H1 (cell line): ENCODE results near the gene MED16. TPM values are rescaled to one million over a fixed set of nuclear protein-coding genes. Genes with fewer than 3 reads are reported as not detected.

Experiments
- ATF3 ChIP-seq: IDR thresholded peaks from 2 replicates; pipeline ENCODE4 v1.6.1; 2011; ENCODE audit warnings: low read depth, mild to moderate bottlenecking, low read length; ENCODE audit not compliant: insufficient read depth
- BCL11A ChIP-seq, 2 experiments: IDR thresholded peaks; one replicate each; pipeline ENCODE4 v1.6.1; 2011; ENCODE audit warnings: low read depth in 2 of 2, low read length in 2 of 2, mild to moderate bottlenecking in 2 of 2
- NRF1 ChIP-seq: IDR thresholded peaks from 2 replicates; pipeline ENCODE4 v1.6.1; 2011; ENCODE audit warnings: mild to moderate bottlenecking, low read depth, low read length, improper control_type of control experiment
- RFX5 ChIP-seq: IDR thresholded peaks from 2 replicates; pipeline ENCODE4 v1.6.1; 2011; ENCODE audit warnings: low read depth, low read length, improper control_type of control experiment, borderline replicate concordance
- SP1 ChIP-seq: IDR thresholded peaks from 2 replicates; pipeline ENCODE4 v1.6.1; 2011; ENCODE audit warnings: low read depth, low read length
- TAF1 ChIP-seq: IDR thresholded peaks from 2 replicates; pipeline ENCODE4 v1.6.1; 2011; ENCODE audit warnings: mild to moderate bottlenecking, low read depth, low read length
- TBP ChIP-seq: IDR thresholded peaks from 2 replicates; pipeline ENCODE4 v1.6.1; 2011; ENCODE audit warnings: low read depth, low read length, improper control_type of control experiment
- polyA plus RNA-seq, 7 experiments: library from polyadenylated mRNA; depleted of rRNA in 3 of 7; stranded (reverse) in 5 of 7; unstranded in 2 of 7; fragments of >200 nt in 5 of 7; fragments of 200-250 nt in 2 of 7; gene quantifications; 1 replicate in 5 of 7; 2 replicates in 1 of 7; 4 replicates in 1 of 7; pipeline versions ENCODE4 v1.2.1 to v1.2.3, GENCODE V29; 2011 to 2013; ENCODE audit warnings: missing spikeins in 2 of 7, mixed read lengths in 2 of 7
- total RNA-seq: library from RNA; stranded (reverse); fragmentation: NEBNext Ultra II Directional; extraction: Animal tissue kit (Norgen Biotek cat#: 25700); gene quantifications from 2 replicates; pipeline ENCODE4 v1.2.1, GENCODE V29; 2021
- TF ChIP-seq, protein P1 (sequence below): fragments of 300-600 bp; sonication (generic); IDR thresholded peaks from 2 replicates; pipeline ENCODE4 v1.7.1; 2012; ENCODE audit warnings: low read length, moderate library complexity, mild to moderate bottlenecking, inconsistent platforms; ENCODE audit not compliant: insufficient replicate concordance

The MED16 gene
- total and polyA plus RNA-seq, 2 of the 8 experiments (the other 6 are each of a cell fraction or from before 2014, with no cell fraction given): 51.0 to 67.2 TPM

DNA sequence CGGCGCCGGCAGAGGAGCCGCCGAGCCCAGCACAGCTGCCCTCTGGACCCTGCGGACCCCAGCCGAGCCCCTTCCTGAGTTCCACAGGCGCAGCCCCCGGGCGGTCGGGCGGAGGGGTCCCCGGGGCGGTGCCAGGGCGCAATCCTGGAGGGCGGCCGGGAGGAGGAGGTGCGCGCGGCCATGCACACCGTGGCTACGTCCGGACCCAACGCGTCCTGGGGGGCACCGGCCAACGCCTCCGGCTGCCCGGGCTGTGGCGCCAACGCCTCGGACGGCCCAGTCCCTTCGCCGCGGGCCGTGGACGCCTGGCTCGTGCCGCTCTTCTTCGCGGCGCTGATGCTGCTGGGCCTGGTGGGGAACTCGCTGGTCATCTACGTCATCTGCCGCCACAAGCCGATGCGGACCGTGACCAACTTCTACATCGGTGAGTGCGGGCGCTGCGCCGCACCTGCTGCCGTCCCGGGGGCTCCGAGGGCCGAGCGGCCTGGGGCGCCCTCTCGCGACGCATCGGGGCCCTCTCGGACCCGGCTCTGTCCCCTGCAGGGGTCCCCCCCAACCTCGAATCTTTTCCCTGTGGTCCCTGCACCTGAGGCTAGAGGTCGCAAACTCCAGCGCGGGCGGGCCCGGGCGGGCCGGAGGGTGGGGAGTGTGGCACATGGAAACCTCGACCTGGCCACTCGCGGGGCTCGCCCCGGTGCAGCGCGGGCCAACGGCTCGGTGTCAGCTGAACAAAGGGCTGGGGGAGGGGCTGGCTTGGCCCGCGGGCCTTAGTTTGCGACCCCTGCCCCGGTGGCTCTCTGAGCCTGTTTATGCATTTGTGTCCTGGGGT is 24.6 kb upstream of the MED16 start, which contains the start of gene KISS1R (continued):
- TF ChIP-seq ATF3 (no peak), BCL11A (IDR thresholded peaks at IDR 0.05; ENCODE audit: low read depth in 2 of 2, low read length in 2 of 2) (no peak), NRF1 (no peak), TAF1 (no peak), TBP (no peak; the same call in 1 of the 2 replicates), RFX5 (no peak), SP1 (no peak)
- TF ChIP-seq, protein P1, sequence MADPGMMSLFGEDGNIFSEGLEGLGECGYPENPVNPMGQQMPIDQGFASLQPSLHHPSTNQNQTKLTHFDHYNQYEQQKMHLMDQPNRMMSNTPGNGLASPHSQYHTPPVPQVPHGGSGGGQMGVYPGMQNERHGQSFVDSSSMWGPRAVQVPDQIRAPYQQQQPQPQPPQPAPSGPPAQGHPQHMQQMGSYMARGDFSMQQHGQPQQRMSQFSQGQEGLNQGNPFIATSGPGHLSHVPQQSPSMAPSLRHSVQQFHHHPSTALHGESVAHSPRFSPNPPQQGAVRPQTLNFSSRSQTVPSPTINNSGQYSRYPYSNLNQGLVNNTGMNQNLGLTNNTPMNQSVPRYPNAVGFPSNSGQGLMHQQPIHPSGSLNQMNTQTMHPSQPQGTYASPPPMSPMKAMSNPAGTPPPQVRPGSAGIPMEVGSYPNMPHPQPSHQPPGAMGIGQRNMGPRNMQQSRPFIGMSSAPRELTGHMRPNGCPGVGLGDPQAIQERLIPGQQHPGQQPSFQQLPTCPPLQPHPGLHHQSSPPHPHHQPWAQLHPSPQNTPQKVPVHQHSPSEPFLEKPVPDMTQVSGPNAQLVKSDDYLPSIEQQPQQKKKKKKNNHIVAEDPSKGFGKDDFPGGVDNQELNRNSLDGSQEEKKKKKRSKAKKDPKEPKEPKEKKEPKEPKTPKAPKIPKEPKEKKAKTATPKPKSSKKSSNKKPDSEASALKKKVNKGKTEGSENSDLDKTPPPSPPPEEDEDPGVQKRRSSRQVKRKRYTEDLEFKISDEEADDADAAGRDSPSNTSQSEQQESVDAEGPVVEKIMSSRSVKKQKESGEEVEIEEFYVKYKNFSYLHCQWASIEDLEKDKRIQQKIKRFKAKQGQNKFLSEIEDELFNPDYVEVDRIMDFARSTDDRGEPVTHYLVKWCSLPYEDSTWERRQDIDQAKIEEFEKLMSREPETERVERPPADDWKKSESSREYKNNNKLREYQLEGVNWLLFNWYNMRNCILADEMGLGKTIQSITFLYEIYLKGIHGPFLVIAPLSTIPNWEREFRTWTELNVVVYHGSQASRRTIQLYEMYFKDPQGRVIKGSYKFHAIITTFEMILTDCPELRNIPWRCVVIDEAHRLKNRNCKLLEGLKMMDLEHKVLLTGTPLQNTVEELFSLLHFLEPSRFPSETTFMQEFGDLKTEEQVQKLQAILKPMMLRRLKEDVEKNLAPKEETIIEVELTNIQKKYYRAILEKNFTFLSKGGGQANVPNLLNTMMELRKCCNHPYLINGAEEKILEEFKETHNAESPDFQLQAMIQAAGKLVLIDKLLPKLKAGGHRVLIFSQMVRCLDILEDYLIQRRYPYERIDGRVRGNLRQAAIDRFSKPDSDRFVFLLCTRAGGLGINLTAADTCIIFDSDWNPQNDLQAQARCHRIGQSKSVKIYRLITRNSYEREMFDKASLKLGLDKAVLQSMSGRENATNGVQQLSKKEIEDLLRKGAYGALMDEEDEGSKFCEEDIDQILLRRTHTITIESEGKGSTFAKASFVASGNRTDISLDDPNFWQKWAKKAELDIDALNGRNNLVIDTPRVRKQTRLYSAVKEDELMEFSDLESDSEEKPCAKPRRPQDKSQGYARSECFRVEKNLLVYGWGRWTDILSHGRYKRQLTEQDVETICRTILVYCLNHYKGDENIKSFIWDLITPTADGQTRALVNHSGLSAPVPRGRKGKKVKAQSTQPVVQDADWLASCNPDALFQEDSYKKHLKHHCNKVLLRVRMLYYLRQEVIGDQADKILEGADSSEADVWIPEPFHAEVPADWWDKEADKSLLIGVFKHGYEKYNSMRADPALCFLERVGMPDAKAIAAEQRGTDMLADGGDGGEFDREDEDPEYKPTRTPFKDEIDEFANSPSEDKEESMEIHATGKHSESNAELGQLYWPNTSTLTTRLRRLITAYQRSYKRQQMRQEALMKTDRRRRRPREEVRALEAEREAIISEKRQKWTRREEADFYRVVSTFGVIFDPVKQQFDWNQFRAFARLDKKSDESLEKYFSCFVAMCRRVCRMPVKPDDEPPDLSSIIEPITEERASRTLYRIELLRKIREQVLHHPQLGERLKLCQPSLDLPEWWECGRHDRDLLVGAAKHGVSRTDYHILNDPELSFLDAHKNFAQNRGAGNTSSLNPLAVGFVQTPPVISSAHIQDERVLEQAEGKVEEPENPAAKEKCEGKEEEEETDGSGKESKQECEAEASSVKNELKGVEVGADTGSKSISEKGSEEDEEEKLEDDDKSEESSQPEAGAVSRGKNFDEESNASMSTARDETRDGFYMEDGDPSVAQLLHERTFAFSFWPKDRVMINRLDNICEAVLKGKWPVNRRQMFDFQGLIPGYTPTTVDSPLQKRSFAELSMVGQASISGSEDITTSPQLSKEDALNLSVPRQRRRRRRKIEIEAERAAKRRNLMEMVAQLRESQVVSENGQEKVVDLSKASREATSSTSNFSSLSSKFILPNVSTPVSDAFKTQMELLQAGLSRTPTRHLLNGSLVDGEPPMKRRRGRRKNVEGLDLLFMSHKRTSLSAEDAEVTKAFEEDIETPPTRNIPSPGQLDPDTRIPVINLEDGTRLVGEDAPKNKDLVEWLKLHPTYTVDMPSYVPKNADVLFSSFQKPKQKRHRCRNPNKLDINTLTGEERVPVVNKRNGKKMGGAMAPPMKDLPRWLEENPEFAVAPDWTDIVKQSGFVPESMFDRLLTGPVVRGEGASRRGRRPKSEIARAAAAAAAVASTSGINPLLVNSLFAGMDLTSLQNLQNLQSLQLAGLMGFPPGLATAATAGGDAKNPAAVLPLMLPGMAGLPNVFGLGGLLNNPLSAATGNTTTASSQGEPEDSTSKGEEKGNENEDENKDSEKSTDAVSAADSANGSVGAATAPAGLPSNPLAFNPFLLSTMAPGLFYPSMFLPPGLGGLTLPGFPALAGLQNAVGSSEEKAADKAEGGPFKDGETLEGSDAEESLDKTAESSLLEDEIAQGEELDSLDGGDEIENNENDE: no peak
